Lung (tissue), 12 donors: ENCODE data around the gene TTC27. TPM values are rescaled to one million over a fixed set of nuclear protein-coding genes. Genes with fewer than 3 reads are reported as not detected.

Source experiments
- ATAC-seq: fragments of 200-7000 bp; cut with Tn5 transposase; one replicate; pipeline ENCODE4 v1.9.1; 2020; ENCODE audit warnings: moderate number of reproducible peaks; ENCODE audit not compliant: insufficient read depth, low FRiP score
- DNase-seq, 3 donors: peaks; one replicate each; pipeline ENCODE4 v3.0.0-alpha.2; 2013 to 2017
- H3K27ac ChIP-seq, 2 donors: one replicate each; pipeline ENCODE4 v1.5.1; 2013; ENCODE audit warnings: mild to moderate bottlenecking in 2 of 2, moderate library complexity in 2 of 2, control low read depth in 1 of 2, inconsistent platforms in 1 of 2, low read depth in 1 of 2, low read length in 1 of 2
- H3K27me3 ChIP-seq, 3 donors: one replicate each; pipeline ENCODE4 v1.5.1; 2013; ENCODE audit warnings: low read length in 2 of 3; ENCODE audit not compliant: control insufficient read depth in 3 of 3, insufficient read depth in 3 of 3
- H3K36me3 ChIP-seq, 4 donors: one replicate each; pipeline ENCODE4 v1.5.1; 2013; ENCODE audit warnings: low read length in 4 of 4, mild to moderate bottlenecking in 1 of 4, moderate library complexity in 1 of 4; ENCODE audit not compliant: control insufficient read depth in 4 of 4, insufficient read depth in 4 of 4
- H3K4me1 ChIP-seq, 5 donors: one replicate each; pipeline ENCODE4 v1.5.1; 2013; ENCODE audit warnings: low read length in 5 of 5, mild to moderate bottlenecking in 2 of 5, moderate library complexity in 1 of 5; ENCODE audit not compliant: control insufficient read depth in 5 of 5, insufficient read depth in 5 of 5
- H3K4me3 ChIP-seq: one replicate; pipeline ENCODE4 v1.5.1; 2013; ENCODE audit warnings: mild to moderate bottlenecking, control low read depth, moderate library complexity
- H3K9ac ChIP-seq, 2 donors: one replicate each; pipeline ENCODE4 v1.5.1; 2013; ENCODE audit warnings: low read length in 2 of 2, control low read depth in 1 of 2; ENCODE audit not compliant: insufficient read depth in 1 of 2
- H3K9me3 ChIP-seq, 4 donors: one replicate each; pipeline ENCODE4 v1.5.1; 2013; ENCODE audit warnings: low read length in 3 of 4, mild to moderate bottlenecking in 1 of 4, moderate library complexity in 1 of 4; ENCODE audit not compliant: control insufficient read depth in 4 of 4, insufficient read depth in 3 of 4
- WGBS, 2 donors: extraction: QIAGEN DNeasy Blood & Tissue Kit; methylation state at CpG; one replicate each; pipeline ENCODE4 v1.1.7; 2013; 5-methylcytosine and 5-hydroxymethylcytosine counted together
- polyA plus RNA-seq, 2 donors: library from polyadenylated mRNA; stranded (reverse); fragments of 200-250 nt; gene quantifications; one replicate each; pipeline ENCODE4 v1.2.1, GENCODE V29; 2013
- total RNA-seq, 2 donors: library from RNA; depleted of rRNA in 1 of 2; stranded (reverse); fragments of >200 nt in 1 of 2; gene quantifications; one replicate each; pipeline ENCODE4 v1.2.1, GENCODE V29; 2014 to 2021
- TF ChIP-seq, protein P1 (sequence below): IDR thresholded peaks from 2 replicates; pipeline ENCODE4 v1.5.1; 2012; ENCODE audit warnings: mild to moderate bottlenecking; ENCODE audit errors: control extremely low read depth, extremely low read depth
- donor health status: control.
- donor health status: control.
- donor health status: Bipolar disorder and iron deficiency.
- donor health status: healthy.
- donor health status: DM: yes; HTN: yes; CAD: no.

Gene TTC27
- total and polyA plus RNA-seq, 4 donors: 5.2 to 17.4 (median 12.3) TPM

DNA sequence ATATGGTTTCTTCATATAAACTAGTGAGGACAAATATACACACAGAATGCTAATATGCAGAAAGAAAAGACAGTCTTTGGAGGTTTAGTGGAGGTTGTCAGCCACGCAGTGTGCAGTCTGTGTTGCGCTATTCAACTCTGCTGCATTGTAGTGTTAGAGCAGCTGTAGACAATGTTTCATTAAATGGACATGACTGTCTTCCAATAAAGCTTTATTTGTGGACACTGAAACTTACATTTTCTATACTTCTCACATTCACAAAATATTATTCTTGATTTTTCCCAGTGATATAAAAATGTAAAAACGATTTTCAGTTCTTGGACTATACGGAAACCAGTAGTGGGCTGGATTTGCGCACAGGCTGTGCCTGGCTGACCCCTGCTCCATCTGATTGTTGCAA, 13.3 kb downstream of the TTC27 start:
- Histone ChIP-seq H3K27me3 (no peaks in the 10 kb centered on the region), H3K4me3 (no peak overlapping the region), H3K9me3 (no peaks in the 10 kb centered on the region), H3K4me1 (no peaks in the 10 kb centered on the region), H3K9ac (no peak overlapping the region), H3K27ac (no peak overlapping the region), H3K36me3 (peaks cover 16 to 38% (median 28%) of the 10 kb centered on the region in 4 donors)
- WGBS, 2 donors: 98 to 99% methylated on average over 5 of the region's 5 CpGs
- DNase-seq (no peak), ATAC-seq (no peak)
- TF ChIP-seq, protein P1, sequence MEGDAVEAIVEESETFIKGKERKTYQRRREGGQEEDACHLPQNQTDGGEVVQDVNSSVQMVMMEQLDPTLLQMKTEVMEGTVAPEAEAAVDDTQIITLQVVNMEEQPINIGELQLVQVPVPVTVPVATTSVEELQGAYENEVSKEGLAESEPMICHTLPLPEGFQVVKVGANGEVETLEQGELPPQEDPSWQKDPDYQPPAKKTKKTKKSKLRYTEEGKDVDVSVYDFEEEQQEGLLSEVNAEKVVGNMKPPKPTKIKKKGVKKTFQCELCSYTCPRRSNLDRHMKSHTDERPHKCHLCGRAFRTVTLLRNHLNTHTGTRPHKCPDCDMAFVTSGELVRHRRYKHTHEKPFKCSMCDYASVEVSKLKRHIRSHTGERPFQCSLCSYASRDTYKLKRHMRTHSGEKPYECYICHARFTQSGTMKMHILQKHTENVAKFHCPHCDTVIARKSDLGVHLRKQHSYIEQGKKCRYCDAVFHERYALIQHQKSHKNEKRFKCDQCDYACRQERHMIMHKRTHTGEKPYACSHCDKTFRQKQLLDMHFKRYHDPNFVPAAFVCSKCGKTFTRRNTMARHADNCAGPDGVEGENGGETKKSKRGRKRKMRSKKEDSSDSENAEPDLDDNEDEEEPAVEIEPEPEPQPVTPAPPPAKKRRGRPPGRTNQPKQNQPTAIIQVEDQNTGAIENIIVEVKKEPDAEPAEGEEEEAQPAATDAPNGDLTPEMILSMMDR: no peak

DNA sequence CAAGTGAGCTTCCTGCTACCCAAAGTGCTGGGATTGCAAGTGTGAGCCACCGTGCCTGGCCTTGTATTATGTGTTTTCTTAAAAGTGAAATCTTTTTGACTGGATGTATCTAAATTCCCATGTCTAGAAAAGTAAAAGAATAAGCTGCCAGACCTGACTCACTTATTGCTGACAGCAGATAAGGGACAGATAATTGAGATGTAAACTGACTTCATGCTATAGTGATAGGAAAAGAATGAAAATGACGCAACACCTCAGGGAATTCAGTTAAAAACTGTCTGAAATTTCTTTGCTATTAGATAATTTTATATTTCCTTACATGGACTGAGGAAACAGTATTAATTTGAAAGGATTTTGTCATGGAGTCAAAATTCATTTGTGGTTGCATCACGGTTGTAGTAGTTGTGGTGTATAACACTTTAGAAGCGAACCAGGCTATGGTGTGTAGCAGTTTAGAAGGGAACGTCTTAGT, 19.4 kb downstream of the TTC27 start:
- 84 to 94% methylated on average over 5 of the region's 5 CpGs for WGBS, 2 donors
- no peak overlapping the region for H3K4me3 ChIP-seq
- H3K27ac ChIP-seq: no peak overlapping the region
- H3K27me3 ChIP-seq: no peaks in the 10 kb centered on the region
- H3K36me3 ChIP-seq: peaks cover 4 to 23% (median 15%) of the 10 kb centered on the region in 4 donors
- no peak overlapping the region for H3K9ac ChIP-seq
- no peaks in the 10 kb centered on the region for H3K4me1 ChIP-seq
- ATAC-seq (no peak), DNase-seq (peak in 2 of 3 donors; percentile 11 to 25)
- TF ChIP-seq, protein P1: no peak
- no peaks in the 10 kb centered on the region for H3K9me3 ChIP-seq

DNA sequence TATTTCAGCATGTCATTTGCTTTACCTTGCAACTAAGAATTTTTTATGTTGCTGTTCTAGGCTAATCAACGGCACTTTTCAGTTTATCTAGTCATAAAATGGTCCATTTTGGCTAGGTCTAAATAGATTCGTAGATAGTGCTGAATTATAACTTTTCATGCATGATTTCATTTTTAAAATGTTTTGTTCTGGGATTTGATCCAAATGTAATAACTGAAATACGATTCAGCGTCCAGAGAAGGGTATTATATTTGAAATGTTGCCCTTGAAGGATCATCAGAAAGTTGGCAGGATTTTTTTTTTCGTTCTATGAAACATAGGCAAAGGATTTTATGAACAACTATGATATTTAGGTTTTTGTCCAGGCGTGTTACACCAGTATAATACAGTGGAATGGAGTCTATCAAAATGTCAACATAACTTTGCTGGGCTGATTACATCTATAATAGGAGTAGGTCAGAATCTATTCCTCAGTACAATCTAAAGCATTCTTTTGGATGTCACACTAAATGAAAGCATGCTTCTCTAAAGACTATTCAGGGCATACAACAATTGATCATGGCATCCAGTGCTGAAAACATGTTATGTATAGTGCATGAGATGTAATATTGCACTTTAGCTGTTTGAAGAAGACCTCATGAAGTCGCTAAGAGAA, 24.8 kb downstream of the TTC27 start:
- TF ChIP-seq, protein P1: no peak
- H3K9ac ChIP-seq: no peak overlapping the region
- ATAC-seq: no peak
- WGBS, 2 donors: 77 to 91% methylated on average over 7 of the region's 7 CpGs
- H3K36me3 ChIP-seq: peaks cover 8 to 17% (median 10%) of the 10 kb centered on the region in 4 donors
- H3K4me1 ChIP-seq: peaks cover 0 to 8% (median 0%) of the 10 kb centered on the region in 5 donors
- DNase-seq: peak in 2 of 3 donors; percentile 15 to 22
- H3K9me3 ChIP-seq: no peaks in the 10 kb centered on the region
- H3K4me3 ChIP-seq: no peak overlapping the region
- H3K27me3 ChIP-seq: no peaks in the 10 kb centered on the region
- H3K27ac ChIP-seq: no peak overlapping the region

DNA sequence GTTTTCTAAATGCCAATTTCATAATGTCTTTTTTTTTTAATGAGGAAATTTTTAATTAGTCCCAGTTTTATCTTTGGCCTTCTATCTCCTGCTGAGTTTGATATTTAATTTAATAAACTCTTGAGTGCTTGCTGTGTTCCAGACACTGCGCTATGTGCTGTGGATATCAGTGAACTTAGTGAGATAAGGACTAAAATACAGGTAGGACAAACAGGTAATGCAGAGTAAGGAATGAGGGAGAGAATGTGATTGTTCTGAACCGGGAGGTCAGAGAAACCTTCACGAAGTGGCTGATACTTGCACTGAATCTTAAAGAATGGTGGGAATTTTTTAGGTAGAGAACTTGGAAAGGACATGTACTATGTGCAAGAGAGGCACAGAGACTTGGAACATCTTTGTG, 28.2 kb downstream of the TTC27 start:
- Histone ChIP-seq H3K9ac (no peak overlapping the region), H3K4me1 (peaks cover 0 to 8% (median 0%) of the 10 kb centered on the region in 5 donors), H3K4me3 (no peak overlapping the region), H3K36me3 (peaks cover 5 to 12% (median 9%) of the 10 kb centered on the region in 4 donors), H3K27ac (no peak overlapping the region), H3K27me3 (no peaks in the 10 kb centered on the region), H3K9me3 (no peaks in the 10 kb centered on the region)
- no peak for DNase-seq
- no peak for ATAC-seq
- TF ChIP-seq, protein P1: no peak
- WGBS, 2 donors: 77 to 95% methylated on average over 3 of the region's 3 CpGs
